ENCODE results near the gene TRIM42. TPM values are rescaled to one million over a fixed set of nuclear protein-coding genes. Genes with fewer than 3 reads are reported as not detected.

The TRIM42 gene
- polyA plus RNA-seq, 1 donor (not counting 4 experiments of a cell fraction or from before 2014, with no cell fraction given): not detected

DNA sequence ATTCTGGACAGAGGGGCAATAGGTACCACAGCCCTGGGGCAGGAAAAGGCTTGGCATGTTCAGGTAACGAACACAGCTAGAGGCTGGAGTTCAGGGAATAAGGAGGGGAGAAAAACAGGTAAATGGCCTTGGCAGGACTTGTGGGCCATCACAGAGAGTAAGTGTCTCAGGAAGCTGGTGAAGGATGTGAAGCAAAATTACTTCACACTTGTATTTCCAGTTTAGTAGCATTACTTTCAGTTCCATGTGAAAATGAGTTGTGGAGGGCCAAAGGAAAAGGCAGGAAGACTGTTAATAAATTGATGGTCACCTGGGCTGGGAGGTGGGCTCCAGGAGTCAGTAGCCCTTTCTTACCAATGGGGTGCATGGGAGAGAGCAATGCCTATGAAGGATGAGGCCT, 25.6 kb downstream of the TRIM42 start:
- FAIRE-seq (no peak), DNase-seq (ENCODE audit: low read depth, low spot score) (no peak)
- H2AFZ ChIP-seq (ENCODE audit: control insufficient read depth, low read length): no peak overlapping the region
- no peak overlapping the region for H3K4me2 ChIP-seq (ENCODE audit: control insufficient read depth, extremely low read depth, insufficient read depth, low read depth, low read length)
- H3K79me2 ChIP-seq (ENCODE audit: control insufficient read depth, insufficient read depth, low read length): no peaks in the 10 kb centered on the region
- dilution Hi-C loops (cut with MboI; ENCODE audit: extremely low pct_ligation_motif_present, low sequenced_read_pairs): no loop called here
- H4K20me1 ChIP-seq (ENCODE audit: control insufficient read depth, extremely low read depth, insufficient read depth, low read length): no peaks in the 10 kb centered on the region
- no peaks in the 10 kb centered on the region for H3K9me1 ChIP-seq (ENCODE audit: control insufficient read depth, extremely low read depth, insufficient read depth, low read length)
- TF ChIP-seq EZH2 (IDR thresholded peaks at IDR 0.05; ENCODE audit: low read length): no peak
- TF ChIP-seq, protein P1, sequence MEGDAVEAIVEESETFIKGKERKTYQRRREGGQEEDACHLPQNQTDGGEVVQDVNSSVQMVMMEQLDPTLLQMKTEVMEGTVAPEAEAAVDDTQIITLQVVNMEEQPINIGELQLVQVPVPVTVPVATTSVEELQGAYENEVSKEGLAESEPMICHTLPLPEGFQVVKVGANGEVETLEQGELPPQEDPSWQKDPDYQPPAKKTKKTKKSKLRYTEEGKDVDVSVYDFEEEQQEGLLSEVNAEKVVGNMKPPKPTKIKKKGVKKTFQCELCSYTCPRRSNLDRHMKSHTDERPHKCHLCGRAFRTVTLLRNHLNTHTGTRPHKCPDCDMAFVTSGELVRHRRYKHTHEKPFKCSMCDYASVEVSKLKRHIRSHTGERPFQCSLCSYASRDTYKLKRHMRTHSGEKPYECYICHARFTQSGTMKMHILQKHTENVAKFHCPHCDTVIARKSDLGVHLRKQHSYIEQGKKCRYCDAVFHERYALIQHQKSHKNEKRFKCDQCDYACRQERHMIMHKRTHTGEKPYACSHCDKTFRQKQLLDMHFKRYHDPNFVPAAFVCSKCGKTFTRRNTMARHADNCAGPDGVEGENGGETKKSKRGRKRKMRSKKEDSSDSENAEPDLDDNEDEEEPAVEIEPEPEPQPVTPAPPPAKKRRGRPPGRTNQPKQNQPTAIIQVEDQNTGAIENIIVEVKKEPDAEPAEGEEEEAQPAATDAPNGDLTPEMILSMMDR (optimal IDR thresholded peaks at IDR 0.05 in 1 of 3, IDR thresholded peaks at IDR 0.05 in 1 of 3, conservative IDR thresholded peaks at IDR 0.05 in 1 of 3; ENCODE audit: extremely low read depth in 1 of 3, insufficient read depth in 2 of 3, low read length in 3 of 3): no peak
- H3K4me3 ChIP-seq (ENCODE audit: control insufficient read depth in 2 of 3, extremely low read depth in 1 of 3, insufficient read depth in 2 of 3, low read depth in 1 of 3, low read length in 3 of 3): no peak overlapping the region
- H3K9ac ChIP-seq (ENCODE audit: control insufficient read depth, extremely low read depth, insufficient read depth, low read length): no peak overlapping the region
- H3K27me3 ChIP-seq (ENCODE audit: control insufficient read depth, extremely low read depth, insufficient read depth, low read length): no peaks in the 10 kb centered on the region
- no peaks in the 10 kb centered on the region for H3K36me3 ChIP-seq (ENCODE audit: control insufficient read depth in 2 of 2, extremely low read depth in 1 of 2, insufficient read depth in 2 of 2, low read length in 2 of 2)
- no peak overlapping the region for H3K27ac ChIP-seq (ENCODE audit: control insufficient read depth, insufficient read depth, low read length)
- no peaks in the 10 kb centered on the region for H3K4me1 ChIP-seq (ENCODE audit: control insufficient read depth, extremely low read depth, insufficient read depth, low read length)
- peaks cover 2% of the 10 kb centered on the region for H3K9me3 ChIP-seq (ENCODE audit: control insufficient read depth, low read depth, low read length)

DNA sequence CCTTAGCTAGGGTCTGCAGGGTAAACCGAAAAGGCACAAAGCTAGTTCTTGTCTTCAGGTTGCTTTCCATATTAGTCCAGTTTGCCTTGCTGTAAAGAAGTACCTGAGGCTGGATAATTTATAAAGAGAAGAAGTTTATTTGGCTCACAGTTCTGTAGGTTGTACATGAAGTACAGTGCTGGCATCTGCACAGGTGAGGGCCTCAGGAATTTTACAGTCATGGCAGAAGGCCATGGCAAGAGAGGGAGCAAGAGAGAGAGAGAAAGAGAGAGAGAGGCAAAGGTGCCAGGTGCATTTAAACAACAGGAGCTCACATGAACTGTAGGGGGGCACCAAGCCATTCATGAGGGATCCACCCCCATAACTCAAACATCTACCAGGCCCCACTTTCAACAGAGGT, 26.9 kb downstream of the TRIM42 start:
- TF ChIP-seq, protein P1 (optimal IDR thresholded peaks at IDR 0.05 in 1 of 3, IDR thresholded peaks at IDR 0.05 in 1 of 3, conservative IDR thresholded peaks at IDR 0.05 in 1 of 3; ENCODE audit: extremely low read depth in 1 of 3, insufficient read depth in 2 of 3, low read length in 3 of 3): no peak
- no peak for TF ChIP-seq EZH2 (IDR thresholded peaks at IDR 0.05; ENCODE audit: low read length)
- no peak overlapping the region for H2AFZ ChIP-seq (ENCODE audit: control insufficient read depth, low read length)
- no peaks in the 10 kb centered on the region for H3K79me2 ChIP-seq (ENCODE audit: control insufficient read depth, insufficient read depth, low read length)
- no peaks in the 10 kb centered on the region for H3K9me1 ChIP-seq (ENCODE audit: control insufficient read depth, extremely low read depth, insufficient read depth, low read length)
- DNase-seq (ENCODE audit: low read depth, low spot score) (no peak), FAIRE-seq (no peak)
- no peak overlapping the region for H3K9ac ChIP-seq (ENCODE audit: control insufficient read depth, extremely low read depth, insufficient read depth, low read length)
- no peaks in the 10 kb centered on the region for H3K36me3 ChIP-seq (ENCODE audit: control insufficient read depth in 2 of 2, extremely low read depth in 1 of 2, insufficient read depth in 2 of 2, low read length in 2 of 2)
- H3K9me3 ChIP-seq (ENCODE audit: control insufficient read depth, low read depth, low read length): peaks cover 2% of the 10 kb centered on the region
- no peak overlapping the region for H3K27ac ChIP-seq (ENCODE audit: control insufficient read depth, insufficient read depth, low read length)
- dilution Hi-C loops (cut with MboI; ENCODE audit: extremely low pct_ligation_motif_present, low sequenced_read_pairs): no loop called here
- no peaks in the 10 kb centered on the region for H3K27me3 ChIP-seq (ENCODE audit: control insufficient read depth, extremely low read depth, insufficient read depth, low read length)
- no peaks in the 10 kb centered on the region for H3K4me1 ChIP-seq (ENCODE audit: control insufficient read depth, extremely low read depth, insufficient read depth, low read length)
- H3K4me3 ChIP-seq (ENCODE audit: control insufficient read depth in 2 of 3, extremely low read depth in 1 of 3, insufficient read depth in 2 of 3, low read depth in 1 of 3, low read length in 3 of 3): no peak overlapping the region
- no peaks in the 10 kb centered on the region for H4K20me1 ChIP-seq (ENCODE audit: control insufficient read depth, extremely low read depth, insufficient read depth, low read length)
- no peak overlapping the region for H3K4me2 ChIP-seq (ENCODE audit: control insufficient read depth, extremely low read depth, insufficient read depth, low read depth, low read length)
